PC-9 (cell line): ENCODE data around the gene ACMSD.

ENCODE experiments used
- EZH2 ChIP-seq: fragments of 200-600 bp; sonication (generic); IDR thresholded peaks from 2 replicates; pipeline ENCODE4 v1.8.0; 2017; ENCODE audit warnings: antibody characterized with exemption, low read depth
- TF ChIP-seq, protein P1 (sequence below): fragments of 200-600 bp; sonication (generic); conservative IDR thresholded peaks from 2 replicates; pipeline ENCODE4 v1.6.1; 2017; ENCODE audit warnings: mixed run types, antibody characterized with exemption, mild to moderate bottlenecking, moderate library complexity

DNA sequence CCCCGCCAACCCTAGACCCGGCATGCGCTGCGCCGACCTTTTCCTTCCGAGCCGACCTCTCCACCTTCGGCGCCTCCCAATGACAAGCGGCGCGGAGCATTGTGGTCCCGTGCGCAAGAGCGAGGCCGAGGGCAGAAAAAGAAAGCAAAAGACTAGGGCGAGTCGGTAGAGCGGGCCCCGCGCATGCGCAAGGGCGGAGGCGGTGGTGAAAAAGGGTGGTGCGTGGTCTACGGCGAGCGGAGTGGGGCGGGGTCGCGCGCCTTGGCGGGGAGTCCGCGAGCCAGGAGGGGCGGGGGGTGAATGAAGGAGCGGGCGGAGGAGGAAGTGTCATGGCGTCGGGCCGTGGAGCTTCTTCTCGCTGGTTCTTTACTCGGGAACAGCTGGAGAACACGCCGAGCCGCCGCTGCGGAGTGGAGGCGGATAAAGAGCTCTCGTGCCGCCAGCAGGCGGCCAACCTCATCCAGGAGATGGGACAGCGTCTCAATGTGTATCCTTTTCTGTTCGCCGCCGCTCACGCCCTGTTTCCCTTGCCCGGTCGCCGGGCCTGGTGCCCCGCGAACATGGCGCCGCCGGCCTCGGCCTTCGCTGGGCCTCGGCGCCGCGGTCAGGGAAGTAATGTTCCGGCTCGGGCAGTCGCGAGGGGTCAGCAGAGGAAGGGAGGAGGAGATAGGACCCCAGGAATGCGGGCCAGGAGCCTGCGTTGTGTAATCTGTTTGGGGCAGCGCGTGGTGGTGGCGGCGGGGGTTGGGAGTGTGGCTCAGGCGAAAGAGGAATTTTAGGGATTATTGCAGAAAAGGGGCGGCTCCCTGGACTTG, 80.3 kb downstream of the ACMSD start, which contains the start of gene CCNT2:
- TF ChIP-seq, protein P1, sequence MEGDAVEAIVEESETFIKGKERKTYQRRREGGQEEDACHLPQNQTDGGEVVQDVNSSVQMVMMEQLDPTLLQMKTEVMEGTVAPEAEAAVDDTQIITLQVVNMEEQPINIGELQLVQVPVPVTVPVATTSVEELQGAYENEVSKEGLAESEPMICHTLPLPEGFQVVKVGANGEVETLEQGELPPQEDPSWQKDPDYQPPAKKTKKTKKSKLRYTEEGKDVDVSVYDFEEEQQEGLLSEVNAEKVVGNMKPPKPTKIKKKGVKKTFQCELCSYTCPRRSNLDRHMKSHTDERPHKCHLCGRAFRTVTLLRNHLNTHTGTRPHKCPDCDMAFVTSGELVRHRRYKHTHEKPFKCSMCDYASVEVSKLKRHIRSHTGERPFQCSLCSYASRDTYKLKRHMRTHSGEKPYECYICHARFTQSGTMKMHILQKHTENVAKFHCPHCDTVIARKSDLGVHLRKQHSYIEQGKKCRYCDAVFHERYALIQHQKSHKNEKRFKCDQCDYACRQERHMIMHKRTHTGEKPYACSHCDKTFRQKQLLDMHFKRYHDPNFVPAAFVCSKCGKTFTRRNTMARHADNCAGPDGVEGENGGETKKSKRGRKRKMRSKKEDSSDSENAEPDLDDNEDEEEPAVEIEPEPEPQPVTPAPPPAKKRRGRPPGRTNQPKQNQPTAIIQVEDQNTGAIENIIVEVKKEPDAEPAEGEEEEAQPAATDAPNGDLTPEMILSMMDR: no peak
- TF ChIP-seq EZH2: no peak
